Activated CD8-positive, alpha-beta memory T cell treated with anti-CD3 and anti-CD28 coated beads, Interleukin-2, amount 50 U/mL, for 48 hours (primary cell): ENCODE data around the gene KHDC4.

ENCODE experiments used
- DNase-seq: peaks from one replicate; pipeline ENCODE4 v3.0.0-alpha.2; 2020

The KHDC4 gene

GRCh38 chr1:155940482-155940992 lies 6.3 kb upstream of the KHDC4 start:
- DNase-seq: no peak

GRCh38 chr1:155938220-155938627 lies 4.0 kb upstream of the KHDC4 start:
- DNase-seq: peak; percentile 48

- DNase-seq: peak; percentile 56
Measured at GRCh38 chr1:155934936-155935590, 850 bp upstream of the KHDC4 start.

- DNase-seq: peak; percentile 57
Measured at GRCh38 chr1:155933591-155934096, 569 bp downstream of the KHDC4 start.

GRCh38 chr1:155932487-155932886 lies 1.7 kb downstream of the KHDC4 start:
- DNase-seq: peak; percentile 40

- peak; percentile 37 for DNase-seq
Measured at GRCh38 chr1:155932081-155932480, 2.1 kb downstream of the KHDC4 start.

- DNase-seq: peak; percentile 46
Measured at GRCh38 chr1:155931332-155932038, 2.7 kb downstream of the KHDC4 start.

GRCh38 chr1:155930725-155931124 lies 3.5 kb downstream of the KHDC4 start:
- peak; percentile 45 for DNase-seq

GRCh38 chr1:155929057-155929456 lies 5.2 kb downstream of the KHDC4 start:
- no peak for DNase-seq

GRCh38 chr1:155925506-155925905 lies 8.7 kb downstream of the KHDC4 start:
- peak; percentile 42 for DNase-seq

GRCh38 chr1:155920717-155921116 lies 13.5 kb downstream of the KHDC4 start:
- DNase-seq: no peak

- DNase-seq: no peak
Measured at GRCh38 chr1:155919801-155920200, 14.4 kb downstream of the KHDC4 start.

- DNase-seq: no peak
Measured at GRCh38 chr1:155918660-155919059, 15.6 kb downstream of the KHDC4 start.

GRCh38 chr1:155913969-155914757 lies 20.1 kb downstream of the KHDC4 start:
- DNase-seq: no peak

- no peak for DNase-seq
Measured at GRCh38 chr1:155912056-155912536, 22.1 kb downstream of the KHDC4 start.

- DNase-seq: peak; percentile 92
Measured at GRCh38 chr1:155911156-155912055, 22.8 kb downstream of the KHDC4 start, which contains the start of gene RIT1. Gene RIT1 (minus strand): TSS chr1:155911349. CDS start chr1:155910761, 588 bp downstream.

- peak; percentile 63 for DNase-seq
Measured at GRCh38 chr1:155910621-155911121, 23.5 kb downstream of the KHDC4 start.

GRCh38 chr1:155909894-155910293 lies 24.3 kb downstream of the KHDC4 start:
- DNase-seq: no peak

- DNase-seq: no peak
Measured at GRCh38 chr1:155904261-155904660, 30.0 kb downstream of the KHDC4 start.

GRCh38 chr1:155900161-155900560 lies 34.1 kb downstream of the KHDC4 start:
- DNase-seq: no peak

GRCh38 chr1:155899683-155900082 lies 34.5 kb downstream of the KHDC4 start:
- no peak for DNase-seq

- DNase-seq: no peak
Measured at GRCh38 chr1:155898888-155899287, 35.3 kb downstream of the KHDC4 start.
